ENCODE results near the gene ACKR3. TPM values are rescaled to one million over a fixed set of nuclear protein-coding genes. Genes with fewer than 3 reads are reported as not detected.

ACKR3 gene
- total and polyA plus RNA-seq, 9 donors: 4.6 to 22.7 (median 7.9) TPM

- H3K27ac ChIP-seq: no peak overlapping the region
- 89 to 94% (median 93%) methylated on average over 22 of the region's 22 CpGs for WGBS, 3 donors
- no peaks in the 10 kb centered on the region for H3K9me3 ChIP-seq
- no peaks in the 10 kb centered on the region for H3K27me3 ChIP-seq
- H3K4me1 ChIP-seq (ENCODE audit: insufficient read depth): peaks cover 2% of the 10 kb centered on the region
- DNase-seq: no peak
- TF ChIP-seq EP300 (IDR thresholded peaks at IDR 0.05): no peak
- no peak for TF ChIP-seq CTCF (IDR thresholded peaks at IDR 0.05)
- TF ChIP-seq POLR2A (IDR thresholded peaks at IDR 0.05): no peak
- intact Hi-C loops (cut with DNase I): no loop called here
- H3K36me3 ChIP-seq: no peaks in the 10 kb centered on the region
- no peak overlapping the region for H3K4me3 ChIP-seq
These were observed 8.1 kb downstream of the ACKR3 start for GRCh38 chr2:236577481-236578410.

DNA sequence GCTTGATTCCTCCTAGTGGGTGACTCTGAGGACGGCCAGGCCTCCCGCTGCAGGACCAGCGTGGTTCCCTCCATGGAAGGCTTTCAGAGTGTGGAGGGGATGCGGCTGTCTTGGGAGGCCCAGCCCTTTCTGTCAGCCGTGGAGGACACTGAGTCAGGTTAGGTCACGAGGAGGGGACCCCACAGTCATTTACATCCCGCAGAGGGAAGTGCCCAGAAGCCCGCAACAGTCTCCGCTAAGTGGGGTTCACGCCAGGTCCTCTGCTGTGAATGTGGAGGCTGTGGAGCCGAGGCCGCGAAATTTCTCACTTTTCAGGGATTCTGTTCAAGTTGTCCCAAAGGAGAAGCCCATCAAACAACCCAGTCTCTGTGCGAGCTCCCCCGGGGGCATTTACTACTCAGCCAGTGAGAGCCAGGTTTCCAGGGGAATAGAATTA lies 8.8 kb downstream of the ACKR3 start:
- Histone ChIP-seq H3K27ac (no peak overlapping the region), H3K4me3 (no peak overlapping the region), H3K27me3 (no peaks in the 10 kb centered on the region), H3K9me3 (no peaks in the 10 kb centered on the region), H3K4me1 (ENCODE audit: insufficient read depth) (peaks cover 2% of the 10 kb centered on the region), H3K36me3 (no peaks in the 10 kb centered on the region)
- no peak for DNase-seq
- no peak for TF ChIP-seq POLR2A (IDR thresholded peaks at IDR 0.05)
- WGBS, 3 donors: 94 to 96% (median 94%) methylated on average over 15 of the region's 15 CpGs
- intact Hi-C loops (cut with DNase I): no loop called here

GRCh38 chr2:236579048-236579745 lies 9.6 kb downstream of the ACKR3 start:
- Histone ChIP-seq H3K36me3 (no peaks in the 10 kb centered on the region), H3K27ac (no peak overlapping the region), H3K4me1 (ENCODE audit: insufficient read depth) (peaks cover 2% of the 10 kb centered on the region), H3K9me3 (no peaks in the 10 kb centered on the region), H3K27me3 (no peaks in the 10 kb centered on the region), H3K4me3 (no peak overlapping the region)
- intact Hi-C loops (cut with DNase I): no loop called here
- DNase-seq: no peak
- WGBS, 3 donors: 83 to 91% (median 91%) methylated on average over 9 of the region's 9 CpGs
- TF ChIP-seq EP300 (IDR thresholded peaks at IDR 0.05): no peak
- no peak for TF ChIP-seq CTCF (IDR thresholded peaks at IDR 0.05)
- no peak for TF ChIP-seq POLR2A (IDR thresholded peaks at IDR 0.05)

DNA sequence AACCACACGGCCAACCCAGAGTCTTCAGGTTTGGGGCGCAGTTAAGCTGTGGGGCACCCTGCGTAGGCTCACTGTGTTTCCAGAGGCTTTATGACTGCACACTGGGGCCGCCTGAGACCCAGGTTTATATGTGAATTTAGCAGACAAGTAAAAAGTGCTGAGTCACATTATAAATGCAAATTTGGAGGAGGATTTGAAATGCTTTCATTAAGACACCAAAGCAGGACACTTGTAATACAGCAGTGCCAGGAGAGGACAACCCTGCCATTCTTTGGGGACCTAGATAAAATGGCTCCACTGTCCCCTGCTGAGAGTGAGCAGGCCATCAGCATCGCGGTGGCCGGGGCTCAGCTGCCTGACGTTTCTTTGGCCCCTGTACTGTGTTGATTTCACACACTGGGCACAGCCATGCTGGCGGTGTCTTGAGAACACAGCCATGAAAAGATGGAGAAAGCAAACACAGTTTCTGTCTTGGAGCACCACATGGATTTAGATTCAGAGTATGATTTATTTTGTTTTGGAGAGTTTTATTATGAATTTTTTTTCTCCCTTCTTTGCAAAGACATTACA lies 10.2 kb downstream of the ACKR3 start:
- H3K27ac ChIP-seq: no peak overlapping the region
- TF ChIP-seq EP300 (IDR thresholded peaks at IDR 0.05): no peak
- no peak for TF ChIP-seq POLR2A (IDR thresholded peaks at IDR 0.05)
- no peak for TF ChIP-seq CTCF (IDR thresholded peaks at IDR 0.05)
- no peak overlapping the region for H3K4me3 ChIP-seq
- no peak for DNase-seq
- no peaks in the 10 kb centered on the region for H3K36me3 ChIP-seq
- peaks cover 2% of the 10 kb centered on the region for H3K4me1 ChIP-seq (ENCODE audit: insufficient read depth)
- H3K9me3 ChIP-seq: no peaks in the 10 kb centered on the region
- WGBS, 3 donors: 54 to 70% (median 68%) methylated on average over 9 of the region's 9 CpGs
- intact Hi-C loops (cut with DNase I): loop anchor here in 1 of 4 donors (10.0 kb wide), 1 partner anchor 435 kb away; no protein-coding TSS in a partner anchor
- H3K27me3 ChIP-seq: no peaks in the 10 kb centered on the region

All from ovary (tissue), 9 donors.